PFSK-1 (cell line): ENCODE data around the gene OR13J1.

ENCODE experiments used
- FOXP2 ChIP-seq: optimal IDR thresholded peaks from 2 replicates; pipeline ENCODE3; 2011; ENCODE audit warnings: borderline replicate concordance, control low read depth, inconsistent platforms; ENCODE audit not compliant: insufficient read depth; ENCODE audit errors: extremely low read length, extremely low read depth
- POLR2AphosphoS5 ChIP-seq: IDR thresholded peaks from 2 replicates; pipeline ENCODE4 v1.6.1; 2012; ENCODE audit warnings: low read depth, mild to moderate bottlenecking, control low read depth, low read length, moderate library complexity
- SIN3A ChIP-seq: IDR thresholded peaks from 2 replicates; pipeline ENCODE4 v1.6.1; 2012; ENCODE audit warnings: mild to moderate bottlenecking, low read length, moderate library complexity, borderline replicate concordance; ENCODE audit not compliant: insufficient read depth
- TAF1 ChIP-seq: IDR thresholded peaks from 2 replicates; pipeline ENCODE4 v1.6.1; 2012; ENCODE audit warnings: low read length, control low read depth, borderline replicate concordance; ENCODE audit not compliant: insufficient read depth
- TF ChIP-seq, protein P1 (sequence below), 2 experiments: IDR thresholded peaks; 2 replicates each; pipeline versions ENCODE4 v1.6.1 to v1.8.0; 2011 to 2012; ENCODE audit warnings: low read depth in 2 of 2, low read length in 2 of 2, control low read depth in 1 of 2, inconsistent platforms in 1 of 2, mild to moderate bottlenecking in 1 of 2, moderate library complexity in 1 of 2; ENCODE audit not compliant: insufficient read depth in 1 of 2

The OR13J1 gene

DNA sequence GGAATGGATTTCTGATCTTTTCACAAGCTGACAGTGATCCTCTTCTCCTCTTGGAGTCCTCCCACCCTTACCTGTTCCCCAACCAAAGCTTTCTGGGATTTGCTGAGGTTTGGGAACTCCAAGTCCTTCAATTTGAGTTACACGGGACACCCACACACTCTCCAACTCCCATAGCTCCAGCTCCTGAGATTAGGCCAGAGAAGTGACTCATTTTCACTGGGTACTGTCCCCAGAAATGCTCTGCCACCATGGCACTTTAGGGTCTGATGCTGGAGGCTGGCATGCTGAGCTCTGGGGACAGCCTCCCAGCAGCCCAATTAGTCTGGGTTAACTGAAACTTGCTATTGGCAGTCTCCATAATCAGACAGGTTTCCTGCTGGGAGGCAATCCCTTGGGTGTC is 21.9 kb upstream of the OR13J1 start:
- TF ChIP-seq TAF1 (no peak), POLR2AphosphoS5 (no peak), FOXP2 (no peak), SIN3A (no peak)
- TF ChIP-seq, protein P1, sequence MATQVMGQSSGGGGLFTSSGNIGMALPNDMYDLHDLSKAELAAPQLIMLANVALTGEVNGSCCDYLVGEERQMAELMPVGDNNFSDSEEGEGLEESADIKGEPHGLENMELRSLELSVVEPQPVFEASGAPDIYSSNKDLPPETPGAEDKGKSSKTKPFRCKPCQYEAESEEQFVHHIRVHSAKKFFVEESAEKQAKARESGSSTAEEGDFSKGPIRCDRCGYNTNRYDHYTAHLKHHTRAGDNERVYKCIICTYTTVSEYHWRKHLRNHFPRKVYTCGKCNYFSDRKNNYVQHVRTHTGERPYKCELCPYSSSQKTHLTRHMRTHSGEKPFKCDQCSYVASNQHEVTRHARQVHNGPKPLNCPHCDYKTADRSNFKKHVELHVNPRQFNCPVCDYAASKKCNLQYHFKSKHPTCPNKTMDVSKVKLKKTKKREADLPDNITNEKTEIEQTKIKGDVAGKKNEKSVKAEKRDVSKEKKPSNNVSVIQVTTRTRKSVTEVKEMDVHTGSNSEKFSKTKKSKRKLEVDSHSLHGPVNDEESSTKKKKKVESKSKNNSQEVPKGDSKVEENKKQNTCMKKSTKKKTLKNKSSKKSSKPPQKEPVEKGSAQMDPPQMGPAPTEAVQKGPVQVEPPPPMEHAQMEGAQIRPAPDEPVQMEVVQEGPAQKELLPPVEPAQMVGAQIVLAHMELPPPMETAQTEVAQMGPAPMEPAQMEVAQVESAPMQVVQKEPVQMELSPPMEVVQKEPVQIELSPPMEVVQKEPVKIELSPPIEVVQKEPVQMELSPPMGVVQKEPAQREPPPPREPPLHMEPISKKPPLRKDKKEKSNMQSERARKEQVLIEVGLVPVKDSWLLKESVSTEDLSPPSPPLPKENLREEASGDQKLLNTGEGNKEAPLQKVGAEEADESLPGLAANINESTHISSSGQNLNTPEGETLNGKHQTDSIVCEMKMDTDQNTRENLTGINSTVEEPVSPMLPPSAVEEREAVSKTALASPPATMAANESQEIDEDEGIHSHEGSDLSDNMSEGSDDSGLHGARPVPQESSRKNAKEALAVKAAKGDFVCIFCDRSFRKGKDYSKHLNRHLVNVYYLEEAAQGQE (IDR thresholded peaks at IDR 0.05; ENCODE audit: insufficient read depth in 1 of 2, low read depth in 2 of 2, low read length in 2 of 2), result no peak

DNA sequence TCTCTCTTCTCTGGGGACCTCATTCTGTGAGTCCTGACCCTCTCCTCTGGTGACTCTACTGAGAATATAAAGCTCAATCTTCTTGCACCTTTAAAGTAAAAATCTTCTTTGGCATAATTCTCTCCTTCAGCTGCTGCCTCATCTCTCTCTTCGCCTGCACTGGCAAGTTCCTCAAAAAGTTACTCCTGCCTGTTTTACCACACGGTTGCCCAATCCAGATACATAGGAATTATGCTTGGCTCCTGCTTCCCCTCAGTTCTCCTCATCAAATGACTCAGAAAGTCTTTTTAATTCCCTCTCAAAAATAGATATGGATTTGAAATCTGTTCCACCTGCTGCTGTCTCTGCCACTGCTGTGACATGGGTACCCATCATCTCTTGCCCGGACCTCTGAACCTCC is 21.4 kb upstream of the OR13J1 start:
- TF ChIP-seq TAF1 (no peak), FOXP2 (no peak), SIN3A (no peak), POLR2AphosphoS5 (no peak)
- TF ChIP-seq, protein P1 (IDR thresholded peaks at IDR 0.05; ENCODE audit: insufficient read depth in 1 of 2, low read depth in 2 of 2, low read length in 2 of 2), result no peak

DNA sequence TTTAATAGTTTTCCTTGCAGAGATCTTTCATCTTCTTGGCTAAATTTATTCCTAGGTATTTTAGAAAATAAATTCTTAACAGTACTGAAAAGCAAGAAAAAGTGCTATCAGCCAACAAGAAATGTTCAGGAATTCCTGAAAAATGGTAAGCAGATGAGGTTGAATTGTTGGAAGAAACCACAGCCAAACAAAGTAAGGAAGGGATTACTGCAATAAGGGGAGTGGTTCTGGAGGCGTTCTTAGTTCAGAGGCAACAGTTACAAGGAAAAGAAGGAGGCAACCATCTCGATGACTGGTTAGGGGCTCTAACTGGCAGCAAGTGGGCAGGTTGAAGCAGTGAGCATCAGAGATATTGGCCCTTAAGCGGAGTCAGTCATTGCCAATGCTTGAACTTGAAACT is 12.8 kb upstream of the OR13J1 start:
- TF ChIP-seq FOXP2 (no peak), POLR2AphosphoS5 (no peak), TAF1 (no peak), SIN3A (no peak)
- TF ChIP-seq, protein P1 (IDR thresholded peaks at IDR 0.05; ENCODE audit: insufficient read depth in 1 of 2, low read depth in 2 of 2, low read length in 2 of 2), result no peak

DNA sequence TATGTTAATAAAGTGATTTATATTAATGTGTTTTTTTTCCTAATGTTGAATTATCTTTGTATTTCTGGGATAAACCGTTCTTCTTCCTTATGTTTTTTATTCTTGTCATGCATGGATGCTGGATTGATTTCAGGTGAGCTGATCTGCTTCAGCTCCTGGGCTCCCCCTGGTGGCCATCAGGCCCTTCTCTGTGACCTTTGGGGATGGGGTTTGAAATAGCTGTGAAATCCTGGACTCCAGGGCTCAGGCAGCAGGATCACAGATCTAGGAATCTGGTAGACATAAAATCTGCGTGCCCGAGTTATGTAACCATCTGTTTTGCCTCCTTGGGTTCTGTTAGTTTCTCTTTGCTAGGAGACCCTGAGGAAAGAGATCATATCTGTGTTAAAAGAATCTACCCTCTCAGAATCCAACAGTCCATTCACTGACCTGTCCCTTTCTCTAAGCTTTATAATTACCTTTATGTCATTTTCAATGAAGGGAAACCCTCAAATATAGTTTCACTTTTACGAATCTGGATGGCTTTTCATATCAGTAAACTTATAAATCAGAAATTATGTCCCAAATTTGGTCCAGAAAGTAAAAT is 12.2 kb upstream of the OR13J1 start:
- no peak for TF ChIP-seq TAF1
- TF ChIP-seq POLR2AphosphoS5, result no peak

DNA sequence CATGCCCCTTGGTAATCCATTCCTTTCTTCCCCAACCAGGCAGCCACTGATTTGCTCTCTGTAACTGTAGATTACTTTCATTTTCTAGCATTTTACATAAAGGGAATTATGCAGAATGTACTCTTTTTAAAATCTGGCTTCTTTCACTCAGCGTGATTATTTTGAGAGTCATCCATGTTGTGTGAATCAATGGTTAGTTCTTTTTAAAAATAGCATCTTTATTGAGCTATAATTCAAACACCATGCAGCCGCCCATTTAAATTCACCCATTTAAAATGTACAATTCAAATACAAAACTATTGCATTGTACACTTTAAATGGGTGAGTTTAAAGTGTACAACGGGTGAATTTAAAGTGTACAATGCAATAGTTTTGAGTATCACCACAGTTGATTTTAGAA is 2.3 kb upstream of the OR13J1 start:
- TF ChIP-seq SIN3A, result no peak
- TF ChIP-seq, protein P1 (IDR thresholded peaks at IDR 0.05; ENCODE audit: insufficient read depth in 1 of 2, low read depth in 2 of 2, low read length in 2 of 2), result no peak
- TF ChIP-seq POLR2AphosphoS5, result no peak
- TF ChIP-seq FOXP2, result no peak
